GM18508 (cell line): ENCODE data around the gene NOPCHAP1.
"Not testable (repeated sequence)": the region's sequence is repeated elsewhere in the genome, so short reads cannot be mapped to it uniquely, and the experiment has no call there.

ENCODE experiments used
- ATAC-seq: cut with Tn5 transposase; IDR thresholded peaks from one replicate; pipeline ENCODE4 v1.9.1; 2021; ENCODE audit warnings: moderate number of reproducible peaks; ENCODE audit not compliant: insufficient read depth, unreplicated experiment

Gene NOPCHAP1

GRCh38 chr12:104986022-104986941 is at the start of gene NOPCHAP1:
Gene NOPCHAP1, plus strand, starts transcription at chr12:104986316. Its CDS starts 37 bp downstream, at chr12:104986353.
- peak; percentile 76 for ATAC-seq

- no peak for ATAC-seq
These were observed 47.7 kb upstream of the NOPCHAP1 start for GRCh38 chr12:104938371-104938770.

GRCh38 chr12:104939089-104939488 is 47.0 kb upstream of the NOPCHAP1 start:
- ATAC-seq = no peak

- ATAC-seq = no peak
These were observed 44.7 kb upstream of the NOPCHAP1 start for GRCh38 chr12:104941454-104941853.

GRCh38 chr12:104942075-104942474 is 44.0 kb upstream of the NOPCHAP1 start:
- no peak for ATAC-seq

GRCh38 chr12:104943401-104943800 is 42.7 kb upstream of the NOPCHAP1 start:
- not testable (repeated sequence) for ATAC-seq

GRCh38 chr12:104944252-104944651 is 41.9 kb upstream of the NOPCHAP1 start:
- no peak for ATAC-seq

GRCh38 chr12:104948716-104949115 is 37.4 kb upstream of the NOPCHAP1 start:
- not testable (repeated sequence) for ATAC-seq

GRCh38 chr12:104951759-104952509 is 34.2 kb upstream of the NOPCHAP1 start:
- ATAC-seq = no peak

- no peak for ATAC-seq
These were observed 33.3 kb upstream of the NOPCHAP1 start for GRCh38 chr12:104952816-104953215.

GRCh38 chr12:104953323-104953722 is 32.8 kb upstream of the NOPCHAP1 start:
- no peak for ATAC-seq

GRCh38 chr12:104955703-104956102 is 30.4 kb upstream of the NOPCHAP1 start:
- no peak for ATAC-seq

GRCh38 chr12:104956870-104957718 is 29.0 kb upstream of the NOPCHAP1 start:
- ATAC-seq = no peak

- no peak for ATAC-seq
These were observed 28.5 kb upstream of the NOPCHAP1 start for GRCh38 chr12:104957719-104958000.

- ATAC-seq = peak; percentile 61
These were observed 27.9 kb upstream of the NOPCHAP1 start, which contains the start of gene SLC41A2 for GRCh38 chr12:104958001-104958804. Gene SLC41A2, minus strand, starts transcription at chr12:104958290. Its CDS starts 29,763 bp downstream, at chr12:104928527.

GRCh38 chr12:104958805-104959334 is 27.2 kb upstream of the NOPCHAP1 start:
- ATAC-seq = no peak

- no peak for ATAC-seq
These were observed 26.7 kb upstream of the NOPCHAP1 start for GRCh38 chr12:104959335-104959841.

GRCh38 chr12:104960464-104960863 is 25.7 kb upstream of the NOPCHAP1 start:
- ATAC-seq = no peak

GRCh38 chr12:104963757-104964156 is 22.4 kb upstream of the NOPCHAP1 start:
- ATAC-seq = no peak
